A549 treated with RU486 at 1 μM for 4 hours (cell line): ENCODE results near the gene PLCB3. TPM values are rescaled to one million over a fixed set of nuclear protein-coding genes. Genes with fewer than 3 reads are reported as not detected.

ENCODE experiments used
- total RNA-seq: library from RNA; stranded (reverse); fragments of 200-300 nt; extraction: Qiagen RNA extraction; gene quantifications from 5 replicates; pipeline ENCODE4 v1.2.3, GENCODE V29; 2022; ENCODE audit warnings: low read depth

PLCB3 gene
- total RNA-seq = 14.4 to 21.5 TPM (median 18.8 TPM) in 5 replicates

DNA sequence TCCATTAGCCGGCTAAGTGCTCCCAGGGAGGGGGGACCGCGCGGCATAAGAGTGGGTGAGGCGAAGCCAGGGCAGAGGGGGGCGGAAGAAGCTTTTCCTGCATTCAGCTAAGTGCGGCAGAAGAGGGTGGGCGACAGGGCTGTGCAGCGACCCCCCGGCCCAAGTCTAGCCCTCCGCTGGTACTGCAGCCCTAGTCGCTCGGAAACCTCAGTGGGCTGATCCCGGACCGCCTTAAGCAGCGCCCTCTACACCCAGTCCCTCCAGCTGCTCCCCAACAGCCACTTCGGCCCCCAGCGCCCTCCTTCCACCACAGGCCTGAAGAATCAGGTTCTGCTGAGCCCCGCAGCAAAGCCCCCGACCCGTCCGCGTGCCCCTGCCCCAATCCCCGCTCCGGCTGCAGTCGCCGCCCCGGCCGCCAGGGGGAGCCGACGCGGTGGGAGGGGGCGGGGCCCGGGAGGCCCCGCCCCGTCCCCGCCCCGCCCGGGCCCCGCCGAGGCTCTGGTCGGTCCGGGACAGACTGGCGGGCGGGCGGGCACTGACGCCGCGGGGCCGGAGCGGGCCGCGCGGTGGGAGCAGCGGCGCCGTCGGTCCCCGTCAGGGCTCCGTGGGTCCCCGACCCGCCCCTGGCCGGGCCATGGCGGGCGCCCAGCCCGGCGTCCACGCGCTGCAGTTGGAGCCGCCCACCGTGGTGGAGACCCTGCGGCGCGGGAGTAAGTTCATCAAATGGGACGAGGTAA, at the start of gene PLCB3:
Gene PLCB3, plus strand, starts transcription at position 515 of the 737 bp plus-strand sequence. Its CDS starts 120 bp downstream, at position 635.

DNA sequence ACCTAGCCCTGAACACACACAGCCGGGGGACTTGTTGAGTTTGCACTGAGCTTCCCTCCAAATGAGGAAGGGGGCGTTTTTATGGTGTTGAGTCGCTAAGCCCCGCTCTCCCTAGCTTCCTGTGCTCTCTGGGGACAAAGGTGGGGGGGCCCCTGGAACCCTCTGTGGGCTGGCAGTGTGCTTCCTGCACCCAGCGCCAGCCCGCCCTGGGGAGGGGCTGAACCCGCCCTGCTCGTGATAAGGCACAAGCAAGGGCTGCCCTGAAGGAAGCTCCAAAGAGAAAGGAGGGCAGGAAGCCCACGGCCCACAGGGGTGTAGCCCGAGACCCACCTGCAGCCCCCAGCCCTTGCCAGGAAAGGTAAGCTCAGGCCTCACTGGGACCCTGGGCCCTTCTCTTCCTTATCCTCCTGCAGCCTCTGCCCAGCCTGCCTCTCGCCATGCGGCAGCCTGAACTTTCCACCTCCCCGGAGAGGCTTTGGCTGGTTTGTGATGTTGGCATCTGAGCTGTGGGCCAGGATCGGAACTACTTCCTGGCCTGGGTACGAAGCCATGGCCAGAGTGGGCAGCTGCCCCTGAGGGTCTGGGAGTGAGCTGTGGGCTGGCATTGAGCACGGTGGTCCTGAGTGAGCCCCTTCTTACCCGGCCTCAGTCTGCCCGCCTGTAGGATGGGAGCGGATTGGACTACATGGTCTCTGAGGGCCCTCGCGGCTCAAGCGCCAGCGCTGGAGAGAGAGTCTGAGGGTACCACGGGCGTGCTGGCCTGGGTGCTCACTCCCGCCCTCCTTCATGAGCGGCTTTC, 44.7 kb upstream of the PLCB3 start, which contains the start of gene FERMT3:
Gene FERMT3, plus strand, starts transcription at position 265 of the 799 bp plus-strand sequence. CDS start 644 bp downstream, outside the sequence.

DNA sequence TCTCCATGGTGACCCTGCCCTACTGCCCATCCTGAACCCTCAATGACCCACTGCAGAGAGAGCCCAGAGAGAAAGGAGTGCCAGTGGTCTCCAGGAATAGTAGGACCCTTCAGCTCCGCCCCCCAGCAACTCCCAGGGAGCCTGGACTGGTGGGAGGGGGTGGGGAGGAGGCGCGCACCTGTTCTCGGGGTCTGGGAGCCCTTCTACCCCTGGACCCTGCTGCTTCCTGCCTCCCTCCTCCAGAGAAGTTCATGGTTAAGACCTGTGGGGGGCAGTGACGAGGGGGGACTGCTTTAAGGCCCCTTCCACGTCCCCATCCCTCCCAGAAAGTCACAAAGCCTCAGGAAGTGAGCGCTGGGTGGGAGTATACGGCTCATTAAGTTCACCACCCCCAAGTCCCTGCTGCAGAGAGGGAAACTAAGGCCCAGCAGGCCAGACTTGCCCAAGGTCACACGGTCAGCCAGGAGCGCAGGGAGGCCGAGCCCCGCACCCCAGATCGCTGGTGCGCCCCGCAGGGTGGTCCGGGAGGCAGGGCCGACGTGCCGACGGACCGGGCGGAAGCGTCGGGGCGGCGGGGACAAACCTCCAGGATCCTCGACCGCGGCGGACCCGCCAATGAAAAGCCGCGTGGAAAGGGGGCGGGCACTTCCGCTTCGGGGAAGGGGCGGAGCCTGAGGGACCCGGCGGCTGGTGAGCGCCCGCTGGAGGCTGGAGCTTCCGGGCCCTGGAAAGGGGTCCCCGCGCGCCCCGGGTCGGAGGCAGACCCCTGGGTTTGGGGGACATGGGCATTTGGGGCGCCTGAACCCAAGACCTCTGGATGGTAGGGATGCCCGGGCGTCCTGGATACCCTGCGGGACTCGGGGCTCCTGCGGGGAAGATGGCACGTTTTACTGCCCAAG, 25.5 kb upstream of the PLCB3 start, which contains the start of the genes NUDT22 and TRPT1:
Gene NUDT22, plus strand, starts transcription at position 667 of the 899 bp plus-strand sequence. CDS start 379 bp downstream, outside the sequence.
Gene TRPT1, minus strand, starts transcription at position 579 of the 899 bp plus-strand sequence. Its CDS starts 326 bp downstream, at position 253.

DNA sequence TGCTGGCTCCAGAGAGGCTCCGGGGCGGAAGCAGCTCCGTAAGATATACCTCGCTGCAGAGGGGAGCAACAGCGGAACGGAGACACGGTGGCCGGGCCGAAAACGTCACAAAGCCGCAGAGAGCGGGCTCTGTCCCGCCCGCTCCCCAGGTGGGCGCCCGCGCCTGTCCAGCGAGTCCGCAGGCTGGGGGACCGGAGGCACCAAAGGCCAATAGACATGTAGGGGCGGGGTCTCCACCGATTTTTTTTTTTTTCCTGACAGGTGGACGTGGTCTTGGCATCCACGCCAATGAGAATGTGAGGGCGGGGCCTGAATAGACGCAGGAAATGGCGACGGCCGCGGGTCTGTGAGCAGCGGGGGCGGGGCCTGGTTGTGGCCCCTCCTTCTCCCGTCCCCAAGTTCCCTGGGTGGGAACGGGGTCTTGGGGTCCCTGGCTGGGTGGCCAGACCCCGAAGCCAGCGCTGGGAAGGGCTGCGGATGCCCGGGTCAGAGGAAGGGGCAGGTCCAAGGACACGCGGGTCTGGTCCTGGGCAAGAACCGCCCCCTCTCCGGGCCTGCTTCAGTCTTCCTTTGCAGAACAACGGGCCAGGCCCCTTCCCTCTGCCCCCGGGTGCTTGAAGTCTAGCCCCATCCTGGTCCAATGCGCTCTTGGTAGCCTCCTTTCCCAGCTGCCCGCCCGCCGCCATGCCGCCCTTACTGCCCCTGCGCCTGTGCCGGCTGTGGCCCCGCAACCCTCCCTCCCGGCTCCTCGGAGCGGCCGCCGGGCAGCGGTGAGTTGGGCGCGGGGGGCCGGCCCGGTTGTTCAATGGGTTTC, 21.0 kb upstream of the PLCB3 start, which contains the start of gene DNAJC4:
Gene DNAJC4, plus strand, starts transcription at position 378 of the 814 bp plus-strand sequence. Its CDS starts 307 bp downstream, at position 685.

DNA sequence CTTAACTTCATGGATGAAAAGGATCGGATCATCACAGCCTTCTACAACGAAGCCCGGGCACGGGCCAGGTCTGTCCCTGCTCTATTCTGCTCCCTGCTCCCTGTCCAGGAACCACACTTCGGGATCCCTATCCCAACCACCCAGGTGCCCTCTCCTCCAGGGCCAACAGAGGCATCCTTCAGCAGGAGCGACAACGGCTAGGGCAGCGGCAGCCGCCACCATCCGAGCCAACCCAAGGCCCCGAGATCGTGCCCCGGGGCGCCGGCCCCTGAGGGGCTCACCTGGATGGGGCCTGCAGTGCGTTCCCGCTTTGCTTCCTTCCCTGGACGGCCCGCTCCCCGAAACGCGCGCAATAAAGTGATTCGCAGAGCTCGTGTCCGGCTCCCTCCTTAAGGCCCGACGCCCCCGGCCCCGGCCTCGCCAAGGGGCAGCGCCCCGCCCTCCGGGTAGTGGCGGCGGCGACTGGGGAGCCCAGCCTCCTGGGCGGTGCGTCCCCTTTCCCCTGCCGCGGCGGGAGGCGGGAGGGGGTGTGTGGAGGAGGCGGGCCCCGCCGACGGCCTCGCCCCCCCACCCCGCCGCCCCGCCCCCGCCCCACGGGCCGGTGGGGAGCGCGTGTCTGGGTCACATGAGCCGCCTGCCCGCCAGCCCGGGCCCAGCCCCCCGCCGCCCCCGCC, 17.3 kb upstream of the PLCB3 start, which contains the start of gene VEGFB:
Gene VEGFB, plus strand, starts transcription at position 672 of the 674 bp plus-strand sequence. CDS start 250 bp downstream, outside the sequence.

DNA sequence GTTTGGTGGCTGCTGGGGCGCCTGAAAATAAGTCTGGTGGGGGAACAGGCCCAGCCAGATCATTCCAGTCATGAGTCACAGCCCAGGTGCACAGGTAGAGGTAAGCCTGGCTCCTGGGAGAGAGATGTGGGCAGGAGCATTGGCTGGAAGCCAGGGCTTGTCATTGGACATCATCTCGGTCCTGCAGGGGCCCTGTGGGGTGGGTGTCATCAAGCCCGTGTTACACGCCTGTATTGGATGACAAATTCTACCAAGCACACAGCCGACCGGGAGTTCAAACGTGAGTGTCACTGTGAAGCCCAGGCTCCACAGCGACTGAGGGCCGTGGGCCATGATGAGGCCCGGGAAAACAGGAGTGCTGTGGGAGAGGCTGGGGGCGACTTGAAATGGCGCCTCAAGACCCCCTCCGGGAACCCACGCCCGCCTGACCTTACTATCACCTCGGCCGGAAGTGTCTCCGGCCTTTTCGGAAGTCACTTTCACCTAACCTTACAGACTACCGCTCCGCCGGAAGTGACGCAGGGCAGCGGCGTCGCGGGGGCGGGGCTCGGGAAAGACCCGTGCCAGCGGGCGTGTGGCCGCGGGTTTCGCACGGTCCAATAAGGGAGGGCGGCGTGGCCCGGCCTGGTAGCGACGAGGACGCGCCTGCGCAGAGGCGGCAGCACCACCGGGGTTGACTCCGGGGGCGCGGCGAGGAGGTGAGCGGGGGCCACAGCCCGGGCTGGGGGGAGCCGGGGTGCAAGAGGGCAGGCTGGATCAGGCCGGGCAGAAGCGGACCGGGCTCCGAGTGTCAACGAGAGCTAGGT, 10.7 kb upstream of the PLCB3 start, which contains the start of gene FKBP2:
Gene FKBP2, plus strand, starts transcription at position 661 of the 806 bp plus-strand sequence. CDS start 1,293 bp downstream, outside the sequence.

DNA sequence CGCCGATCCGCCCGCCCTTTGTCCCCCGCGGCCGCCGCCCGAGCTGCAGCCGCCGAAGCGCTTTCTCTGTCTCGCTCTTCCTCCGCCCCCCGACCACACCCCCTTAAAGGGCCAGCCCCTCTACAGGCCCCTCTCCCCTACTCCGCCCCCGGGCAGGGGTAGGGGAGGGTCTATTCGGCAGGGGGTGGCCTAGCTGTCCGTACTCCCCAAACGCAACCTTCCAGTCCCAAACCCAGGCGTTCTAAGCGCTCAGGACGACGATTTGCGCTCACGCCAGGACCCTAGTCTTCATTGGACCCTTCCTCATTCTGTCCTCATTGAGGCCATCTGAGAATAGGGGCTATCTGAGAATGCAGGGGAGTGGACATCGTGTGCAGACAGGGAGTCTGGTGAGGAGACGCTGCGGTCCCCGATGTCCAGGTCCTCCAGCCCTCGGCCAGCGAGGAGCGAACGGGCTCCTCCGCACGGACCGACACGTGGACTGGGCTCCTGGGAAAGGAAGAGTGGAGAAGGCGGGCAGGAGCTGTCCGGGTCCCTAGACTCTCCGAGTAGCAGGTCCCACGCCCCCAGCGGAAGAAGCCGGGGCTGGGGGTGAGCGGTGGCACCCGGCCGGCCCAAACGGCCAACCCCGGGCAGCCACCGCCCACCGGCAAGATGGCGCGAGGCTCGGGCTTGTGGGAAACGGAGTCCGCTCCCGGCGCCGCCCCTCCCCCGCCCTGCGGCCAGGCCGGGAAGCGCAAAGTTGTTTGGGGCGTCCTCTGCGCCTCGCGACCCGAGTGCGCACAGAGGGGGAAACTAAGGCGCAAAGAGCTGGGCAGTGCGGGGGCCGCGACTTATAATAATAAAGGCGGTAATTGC, 4.2 kb upstream of the PLCB3 start, which contains the start of gene PPP1R14B:
Gene PPP1R14B, minus strand, starts transcription at position 73 of the 858 bp plus-strand sequence. CDS start 270 bp downstream, outside the sequence.

DNA sequence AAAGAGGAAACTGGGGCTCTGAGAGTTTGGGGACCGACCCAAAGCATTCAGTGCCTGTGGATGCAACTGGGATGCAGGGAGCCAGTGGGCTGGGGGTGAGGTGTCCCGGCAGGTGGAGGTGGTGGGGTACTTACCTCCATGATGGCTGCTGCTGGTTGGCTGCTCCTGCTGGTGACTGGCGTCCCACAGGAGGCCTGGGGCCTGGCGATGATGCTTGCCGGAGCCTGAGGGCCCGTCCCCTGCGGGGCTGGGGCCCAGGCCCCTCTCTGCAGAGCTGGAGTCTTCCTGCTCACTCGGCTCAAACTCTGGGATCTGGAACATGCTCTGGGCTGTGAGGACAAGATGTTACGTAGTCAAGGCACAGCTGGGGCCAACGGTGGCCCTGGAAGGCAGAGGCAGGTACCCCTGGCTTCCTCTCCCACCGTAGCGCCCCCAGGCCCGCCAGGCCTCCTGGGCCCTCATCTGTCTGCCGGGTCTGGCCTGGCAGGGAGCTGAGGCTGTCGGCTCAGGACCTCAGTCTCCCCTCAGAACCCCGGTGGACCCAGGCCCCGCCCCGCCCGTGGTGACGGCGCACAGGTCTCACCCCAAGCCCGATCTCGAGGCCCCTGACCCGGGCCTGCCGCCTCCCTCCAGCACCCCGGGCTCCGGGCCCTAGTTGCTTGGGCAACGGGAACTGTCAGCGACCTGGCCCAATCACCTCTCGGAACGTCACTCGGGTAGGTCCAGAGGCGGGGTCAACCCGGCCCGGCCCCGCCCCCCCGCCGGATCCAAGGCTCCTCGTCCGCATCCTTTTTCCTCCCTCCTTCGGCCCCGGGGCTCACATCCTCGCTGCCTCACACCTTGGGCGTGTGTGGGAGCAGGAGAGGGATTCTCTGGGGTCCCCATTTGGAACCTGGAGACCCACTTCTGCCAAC, 33.0 kb downstream of the PLCB3 start, which contains the start of gene BAD:
Gene BAD, minus strand, starts transcription at position 618 of the 914 bp plus-strand sequence. Its CDS starts 297 bp downstream, at position 321.

DNA sequence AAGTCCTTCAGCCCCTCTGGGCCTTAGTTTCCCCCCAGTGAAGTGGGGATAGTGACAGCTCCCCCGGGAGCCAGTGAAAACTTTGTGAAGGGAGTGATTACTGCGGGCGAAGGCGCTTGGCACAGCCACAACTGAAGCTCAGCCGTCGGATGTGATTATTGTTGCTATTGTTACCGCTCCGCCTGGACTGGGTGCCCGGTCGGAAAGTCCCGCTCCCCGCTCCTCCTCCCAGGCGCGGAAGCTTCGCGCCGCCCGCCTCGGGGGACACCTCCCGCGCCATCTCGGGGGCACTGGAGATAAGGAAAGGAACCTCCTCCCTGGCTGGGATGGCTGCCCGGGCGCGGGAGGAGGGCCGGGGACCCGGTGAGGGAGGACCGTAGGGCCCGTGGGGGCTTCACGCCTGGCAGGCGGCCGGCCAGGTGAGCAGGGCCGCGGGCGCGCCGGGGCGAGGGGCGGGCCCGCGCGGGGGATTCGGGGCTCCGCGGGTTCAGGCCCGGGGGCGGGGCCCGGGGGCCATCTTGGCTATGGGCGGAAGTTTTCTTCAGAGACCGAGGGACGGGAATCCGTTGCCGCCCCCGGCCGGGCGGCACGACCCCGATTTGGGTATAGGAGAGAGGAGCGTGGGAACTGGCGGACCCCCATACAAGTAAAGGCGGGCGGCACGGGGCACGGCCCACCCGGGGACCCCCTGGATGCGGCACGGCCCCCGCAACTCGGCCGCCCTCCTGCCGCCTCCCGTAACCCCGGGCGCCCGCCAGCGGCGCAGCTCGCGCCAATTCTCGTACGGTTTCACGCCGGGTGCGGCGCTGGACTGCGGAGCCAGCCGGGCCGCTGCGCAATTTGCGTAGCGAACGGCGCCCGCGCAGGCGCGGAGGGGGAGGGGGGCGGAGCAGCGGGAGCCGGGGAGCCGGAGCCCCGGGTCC, 33.9 kb downstream of the PLCB3 start, which contains the start of gene GPR137:
Gene GPR137, plus strand, starts transcription at position 887 of the 923 bp plus-strand sequence. CDS start 677 bp downstream, outside the sequence.

DNA sequence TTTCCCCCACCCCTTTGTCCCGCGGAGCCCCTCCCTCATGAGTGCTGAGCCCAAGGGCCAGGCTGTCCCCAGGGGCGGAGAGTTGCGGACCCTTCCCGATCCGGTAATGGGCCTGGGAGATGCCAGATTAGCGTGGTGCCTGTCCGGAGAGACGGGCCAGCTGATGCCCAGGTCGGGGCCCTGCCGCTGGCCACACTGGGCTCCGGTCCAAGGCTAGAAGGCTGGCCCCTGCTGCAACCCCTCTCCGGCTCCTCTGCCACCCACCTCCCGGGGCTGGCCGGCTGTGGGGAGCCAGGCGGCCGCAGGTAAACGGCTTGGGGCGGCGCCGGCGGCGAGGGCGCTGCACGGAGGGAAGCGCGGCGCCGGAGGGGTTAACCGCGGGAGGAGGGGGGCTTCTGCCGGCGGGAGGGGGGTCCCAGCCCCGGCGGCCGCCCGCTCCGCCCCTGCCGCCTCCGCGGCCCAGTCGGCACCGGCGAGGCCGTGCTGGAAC, 40.0 kb downstream of the PLCB3 start, which contains the start of gene KCNK4:
Gene KCNK4, plus strand, starts transcription at position 41 of the 490 bp plus-strand sequence. CDS start 1,717 bp downstream, outside the sequence.

DNA sequence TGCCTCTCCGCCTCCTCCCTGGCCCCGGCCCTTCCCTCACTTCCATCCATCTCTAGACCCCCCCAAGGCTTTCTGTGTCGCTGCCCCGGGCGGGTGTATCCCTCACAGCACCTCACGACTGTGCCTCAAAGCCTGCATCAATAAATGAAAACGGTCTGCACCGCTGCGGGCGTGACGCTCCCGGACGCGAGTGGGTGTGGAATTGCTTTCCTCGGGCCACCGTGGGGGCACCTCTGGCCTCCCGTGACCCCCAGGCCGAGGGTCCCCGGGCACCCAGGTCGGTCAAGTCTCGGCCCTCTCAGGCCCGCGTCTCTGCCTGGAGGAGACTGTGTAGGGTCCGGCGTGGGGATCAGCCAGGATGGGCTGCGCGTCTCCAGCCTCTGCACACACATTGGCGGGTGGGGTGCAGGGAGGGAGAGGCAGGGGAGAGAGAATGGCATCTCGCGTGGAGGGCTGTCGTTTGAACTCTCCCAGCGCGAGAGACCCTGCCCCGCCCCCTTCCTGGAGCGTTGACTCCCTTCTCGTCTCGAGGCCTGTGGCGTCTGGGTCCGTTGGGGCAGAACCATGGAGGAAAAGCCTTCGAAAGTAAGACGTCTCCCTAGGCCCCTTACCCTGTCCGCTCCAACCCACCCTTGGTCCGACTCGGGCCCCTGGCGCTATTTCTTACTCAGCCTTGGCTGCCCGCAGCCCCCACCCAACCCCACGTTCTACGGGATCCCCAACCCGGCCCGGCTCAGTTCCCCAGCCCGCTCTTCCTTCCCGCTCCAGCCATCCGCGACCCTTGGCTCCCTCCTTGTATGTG, 48.7 kb downstream of the PLCB3 start, which contains the start of gene CATSPERZ:
Gene CATSPERZ, plus strand, starts transcription at position 512 of the 802 bp plus-strand sequence. Its CDS starts 53 bp downstream, at position 565.

DNA sequence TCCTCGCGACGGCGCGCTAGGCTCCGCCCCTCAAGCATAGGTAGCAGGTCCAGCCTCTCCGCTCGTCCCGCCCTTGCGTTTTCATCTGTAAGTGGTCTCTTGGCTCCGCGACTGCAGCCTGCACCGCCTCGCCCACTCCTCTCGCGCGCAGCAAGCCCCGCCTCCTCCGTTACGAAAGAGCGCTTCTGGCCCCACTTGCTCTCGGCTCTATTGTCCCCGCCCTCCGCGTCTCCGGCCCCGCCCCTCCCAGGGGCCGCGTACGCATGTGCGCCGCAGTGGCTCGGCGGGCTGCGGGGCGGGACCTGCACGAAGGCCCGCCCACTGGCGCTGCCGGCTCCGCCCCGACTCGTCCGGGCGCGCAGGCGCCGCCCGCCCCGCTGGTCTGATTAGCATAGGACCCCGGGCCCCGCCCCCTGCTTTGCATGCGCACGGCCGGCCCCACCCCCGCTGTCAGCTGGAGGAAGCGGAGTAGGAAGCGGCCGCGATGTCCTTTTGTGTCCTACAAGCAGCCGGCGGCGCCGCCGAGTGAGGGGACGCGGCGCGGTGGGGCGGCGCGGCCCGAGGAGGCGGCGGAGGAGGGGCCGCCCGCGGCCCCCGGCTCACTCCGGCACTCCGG, 53.9 kb downstream of the PLCB3 start, which contains the start of gene ESRRA:
Gene ESRRA, plus strand, starts transcription at position 450 of the 616 bp plus-strand sequence. CDS start 1,656 bp downstream, outside the sequence.

DNA sequence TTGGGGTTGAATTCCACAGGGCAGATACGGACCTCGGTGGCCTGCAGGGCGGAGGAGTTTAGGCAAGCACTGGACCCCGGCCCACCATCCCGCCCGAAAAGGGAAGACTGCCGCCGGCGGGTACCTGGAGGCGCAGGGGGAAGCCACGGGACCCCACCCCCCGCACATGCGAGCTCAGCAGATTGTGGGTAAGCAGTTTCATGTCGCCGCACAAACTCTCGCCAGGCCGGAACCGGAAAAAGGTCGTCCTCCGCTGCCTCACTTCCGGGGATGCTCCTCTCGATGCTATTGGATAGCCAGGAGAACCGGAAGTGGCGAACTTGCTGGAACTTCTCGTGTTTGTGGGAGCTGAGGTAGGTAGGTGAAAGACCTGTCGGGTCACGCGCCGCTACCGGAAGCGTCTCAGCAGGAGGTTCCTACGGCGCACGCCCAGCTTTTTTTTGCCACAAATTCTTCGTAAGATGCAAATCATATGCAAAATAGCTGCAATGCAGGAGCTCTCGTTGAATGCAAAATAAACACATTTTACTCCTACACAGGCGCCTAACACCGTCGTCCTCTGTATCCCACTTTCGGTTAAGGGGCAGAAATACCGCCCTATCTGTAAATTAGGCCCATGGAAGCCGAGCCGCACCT, 66.1 kb downstream of the PLCB3 start, which contains the start of gene TRMT112:
Gene TRMT112, minus strand, starts transcription at position 235 of the 636 bp plus-strand sequence. Its CDS starts 33 bp downstream, at position 202.

